GM19372 (cell line): ENCODE measurements around the gene CDC26.

Experiments used
- ATAC-seq: cut with Tn5 transposase; IDR thresholded peaks from one replicate; pipeline ENCODE4 v1.9.1; 2021; ENCODE audit warnings: mild to moderate bottlenecking, low read depth, moderate library complexity; ENCODE audit not compliant: unreplicated experiment

Gene CDC26

GRCh38 chr9:113275157-113276131 is at the start of gene CDC26, which contains the start of gene PRPF4:
Gene CDC26 (minus strand): TSS chr9:113275572. CDS start chr9:113272507, 3,065 bp downstream.
Gene PRPF4 (plus strand): TSS chr9:113275658. CDS start chr9:113275744, 86 bp downstream.
- peak; percentile 98 for ATAC-seq

- no peak for ATAC-seq
Observed at GRCh38 chr9:113322671-113323070, 47.3 kb upstream of the CDC26 start.

- ATAC-seq, result no peak
Observed at GRCh38 chr9:113320051-113320450, 44.7 kb upstream of the CDC26 start.

GRCh38 chr9:113319054-113319453 is 43.7 kb upstream of the CDC26 start:
- ATAC-seq, result no peak

- ATAC-seq, result no peak
Observed at GRCh38 chr9:113317777-113318176, 42.4 kb upstream of the CDC26 start.

- ATAC-seq, result no peak
Observed at GRCh38 chr9:113316030-113316429, 40.7 kb upstream of the CDC26 start.

GRCh38 chr9:113315231-113315630 is 39.9 kb upstream of the CDC26 start:
- no peak for ATAC-seq

GRCh38 chr9:113313261-113313660 is 37.9 kb upstream of the CDC26 start:
- ATAC-seq, result no peak

GRCh38 chr9:113311961-113312360 is 36.6 kb upstream of the CDC26 start:
- ATAC-seq, result no peak

GRCh38 chr9:113310538-113310937 is 35.2 kb upstream of the CDC26 start:
- no peak for ATAC-seq

GRCh38 chr9:113309204-113309813 is 33.9 kb upstream of the CDC26 start:
- ATAC-seq, result no peak

- no peak for ATAC-seq
Observed at GRCh38 chr9:113307396-113307975, 32.1 kb upstream of the CDC26 start.

- ATAC-seq, result no peak
Observed at GRCh38 chr9:113306566-113306965, 31.2 kb upstream of the CDC26 start.

- no peak for ATAC-seq
Observed at GRCh38 chr9:113302792-113303418, 27.5 kb upstream of the CDC26 start, which contains the start of gene RNF183. Gene RNF183 (minus strand): TSS chr9:113303376. CDS start chr9:113298184, 5,192 bp downstream.

- ATAC-seq, result no peak
Observed at GRCh38 chr9:113301548-113301947, 26.2 kb upstream of the CDC26 start.

GRCh38 chr9:113299800-113300292 is 24.5 kb upstream of the CDC26 start:
- no peak for ATAC-seq

GRCh38 chr9:113298924-113299770 is 23.8 kb upstream of the CDC26 start:
- no peak for ATAC-seq

GRCh38 chr9:113298311-113298710 is 22.9 kb upstream of the CDC26 start:
- no peak for ATAC-seq

GRCh38 chr9:113296796-113297558 is 21.6 kb upstream of the CDC26 start:
- no peak for ATAC-seq
